ENCODE data around the gene RBM4. TPM values are rescaled to one million over a fixed set of nuclear protein-coding genes. Genes with fewer than 3 reads are reported as not detected.

RBM4 gene
- total RNA-seq, 1 experiment from 2014 or later = 94.4 TPM

- H4K20me1 ChIP-seq (ENCODE audit: insufficient read depth) = peaks cover 4% of the 10 kb centered on the region; the same call in 1 of the 2 replicates
- ChIA-PET POLR2A (interaction anchor here (1.1 kb wide), 1 partner anchor 24 kb away, joined by 3 read pairs; the partner anchor contains the start of gene RBM4B), CTCF (no interaction called here), RAD21 (ENCODE audit: low non-redundant PET in 1 of 2, low total read pairs in 2 of 2, uncharacterized antibody in 2 of 2, unreplicated experiment in 2 of 2) (no interaction called here)
- no TSS peak for BruUV-seq (replicated peaks)
- intact Hi-C loops (cut with micrococcal nuclease) = no loop called here
- H3K4me3 ChIP-seq (replicated peaks in 1 of 2; ENCODE audit: low read depth in 1 of 2, low read length in 2 of 2) = no peak overlapping the region
- no peaks in the 10 kb centered on the region for H3K9me3 ChIP-seq (ENCODE audit: control insufficient read depth in 1 of 2, insufficient read depth in 1 of 2, low read depth in 1 of 2, low read length in 2 of 2)
- no peaks in the 10 kb centered on the region for H3K9me2 ChIP-seq (ENCODE audit: insufficient read depth)
- DNase-seq (ENCODE audit: low read depth, low spot score) = no peak
- peaks cover 95% of the 10 kb centered on the region for H3K79me2 ChIP-seq (ENCODE audit: insufficient read depth, low read length)
- no peaks in the 10 kb centered on the region for H3K27me3 ChIP-seq (ENCODE audit: insufficient read depth, low read length)
- no peak for TF ChIP-seq ZNF274 (IDR thresholded peaks at IDR 0.05; ENCODE audit: low read depth, low read length)
- TF ChIP-seq, protein P1, sequence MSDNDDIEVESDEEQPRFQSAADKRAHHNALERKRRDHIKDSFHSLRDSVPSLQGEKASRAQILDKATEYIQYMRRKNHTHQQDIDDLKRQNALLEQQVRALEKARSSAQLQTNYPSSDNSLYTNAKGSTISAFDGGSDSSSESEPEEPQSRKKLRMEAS (IDR thresholded peaks at IDR 0.05) = no peak
- TF ChIP-seq EGR1 (IDR thresholded peaks at IDR 0.05; ENCODE audit: low read depth) = no peak
- no peak for TF ChIP-seq CBX3 (IDR thresholded peaks at IDR 0.05; ENCODE audit: low read depth)
- TF ChIP-seq, protein P2, sequence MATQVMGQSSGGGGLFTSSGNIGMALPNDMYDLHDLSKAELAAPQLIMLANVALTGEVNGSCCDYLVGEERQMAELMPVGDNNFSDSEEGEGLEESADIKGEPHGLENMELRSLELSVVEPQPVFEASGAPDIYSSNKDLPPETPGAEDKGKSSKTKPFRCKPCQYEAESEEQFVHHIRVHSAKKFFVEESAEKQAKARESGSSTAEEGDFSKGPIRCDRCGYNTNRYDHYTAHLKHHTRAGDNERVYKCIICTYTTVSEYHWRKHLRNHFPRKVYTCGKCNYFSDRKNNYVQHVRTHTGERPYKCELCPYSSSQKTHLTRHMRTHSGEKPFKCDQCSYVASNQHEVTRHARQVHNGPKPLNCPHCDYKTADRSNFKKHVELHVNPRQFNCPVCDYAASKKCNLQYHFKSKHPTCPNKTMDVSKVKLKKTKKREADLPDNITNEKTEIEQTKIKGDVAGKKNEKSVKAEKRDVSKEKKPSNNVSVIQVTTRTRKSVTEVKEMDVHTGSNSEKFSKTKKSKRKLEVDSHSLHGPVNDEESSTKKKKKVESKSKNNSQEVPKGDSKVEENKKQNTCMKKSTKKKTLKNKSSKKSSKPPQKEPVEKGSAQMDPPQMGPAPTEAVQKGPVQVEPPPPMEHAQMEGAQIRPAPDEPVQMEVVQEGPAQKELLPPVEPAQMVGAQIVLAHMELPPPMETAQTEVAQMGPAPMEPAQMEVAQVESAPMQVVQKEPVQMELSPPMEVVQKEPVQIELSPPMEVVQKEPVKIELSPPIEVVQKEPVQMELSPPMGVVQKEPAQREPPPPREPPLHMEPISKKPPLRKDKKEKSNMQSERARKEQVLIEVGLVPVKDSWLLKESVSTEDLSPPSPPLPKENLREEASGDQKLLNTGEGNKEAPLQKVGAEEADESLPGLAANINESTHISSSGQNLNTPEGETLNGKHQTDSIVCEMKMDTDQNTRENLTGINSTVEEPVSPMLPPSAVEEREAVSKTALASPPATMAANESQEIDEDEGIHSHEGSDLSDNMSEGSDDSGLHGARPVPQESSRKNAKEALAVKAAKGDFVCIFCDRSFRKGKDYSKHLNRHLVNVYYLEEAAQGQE (IDR thresholded peaks at IDR 0.05; ENCODE audit: low read depth) = no peak
- TF ChIP-seq FOSL1 (IDR thresholded peaks at IDR 0.05; ENCODE audit: low read depth) = no peak
- no peak for TF ChIP-seq SIN3A (IDR thresholded peaks at IDR 0.05; ENCODE audit: low read depth)
- TF ChIP-seq EZH2 (IDR thresholded peaks at IDR 0.05) = no peak
- TF ChIP-seq ZBTB33 (IDR thresholded peaks at IDR 0.05; ENCODE audit: extremely low read depth, insufficient replicate concordance, low read length) = no peak
- no peak for TF ChIP-seq ELF1 (IDR thresholded peaks at IDR 0.05; ENCODE audit: borderline replicate concordance, low read depth)
- TF ChIP-seq POLR2AphosphoS5 (IDR thresholded peaks at IDR 0.05; ENCODE audit: low read depth, low read length) = no peak
- no peak for TF ChIP-seq SRF (IDR thresholded peaks at IDR 0.05; ENCODE audit: low read depth)
- TF ChIP-seq TCF7L2 (IDR thresholded peaks at IDR 0.05; ENCODE audit: borderline replicate concordance, extremely low read depth, insufficient read depth, insufficient read length) = no peak
- H3K4me2 ChIP-seq (ENCODE audit: low read length) = peak overlapping the region; percentile 21; the same call in 1 of the 2 replicates
- H3K27ac ChIP-seq (ENCODE audit: low read depth, low read length) = no peak overlapping the region
- ATAC-seq = peak; percentile 11; the same call in 1 of the 2 replicates
- no peak overlapping the region for H3K9ac ChIP-seq (ENCODE audit: low read length)
- H2AFZ ChIP-seq (ENCODE audit: low read depth, low read length, poor library complexity, severe bottlenecking) = no peak overlapping the region
- H3K4me1 ChIP-seq (ENCODE audit: control insufficient read depth in 1 of 2, insufficient read depth in 2 of 2, low read length in 2 of 2) = peaks cover 0 to 15% of the 10 kb centered on the region in 2 experiments; a peak in 2 of 4 replicates
- H3K36me3 ChIP-seq (ENCODE audit: control insufficient read depth in 1 of 2, insufficient read depth in 2 of 2, low read length in 2 of 2) = peaks cover 26 to 29% of the 10 kb centered on the region in 2 experiments
Measured at GRCh38 chr11:66653123-66653522, 14.6 kb downstream of the RBM4 start.
